Liver (tissue), 9 donors: ENCODE measurements around the gene CLEC3B. TPM values are rescaled to one million over a fixed set of nuclear protein-coding genes. Genes with fewer than 3 reads are reported as not detected.

Experiments used
- DNase-seq: peaks from one replicate; pipeline ENCODE4 v3.0.0-alpha.2; 2017; ENCODE audit warnings: low spot score
- H3K27ac ChIP-seq, 2 donors: one replicate each; pipeline ENCODE4 v1.7.0; 2013; ENCODE audit warnings: inconsistent platforms in 2 of 2, low read length in 2 of 2, control low read depth in 1 of 2, low read depth in 1 of 2, mild to moderate bottlenecking in 1 of 2
- H3K27me3 ChIP-seq, 4 donors: one replicate each; pipeline versions ENCODE4 v1.6.1 to v1.7.0; 2013; ENCODE audit warnings: low read length in 3 of 4, inconsistent platforms in 1 of 4, mild to moderate bottlenecking in 1 of 4, moderate library complexity in 1 of 4; ENCODE audit not compliant: control insufficient read depth in 4 of 4, insufficient read depth in 4 of 4
- H3K36me3 ChIP-seq, 4 donors: one replicate each; pipeline versions ENCODE4 v1.6.1 to v1.7.0; 2013; ENCODE audit warnings: low read length in 3 of 4, mild to moderate bottlenecking in 3 of 4, low read depth in 1 of 4, moderate library complexity in 1 of 4; ENCODE audit not compliant: control insufficient read depth in 4 of 4, insufficient read depth in 3 of 4
- H3K4me1 ChIP-seq, 4 donors: one replicate each; pipeline versions ENCODE4 v1.6.1 to v1.7.0; 2013; ENCODE audit warnings: low read length in 3 of 4, mild to moderate bottlenecking in 3 of 4, moderate library complexity in 1 of 4; ENCODE audit not compliant: control insufficient read depth in 4 of 4, insufficient read depth in 4 of 4
- H3K4me3 ChIP-seq, 3 donors: one replicate each; pipeline versions ENCODE4 v1.6.1 to v1.7.0; 2013; ENCODE audit warnings: low read length in 3 of 3, control low read depth in 1 of 3, low read depth in 1 of 3, mild to moderate bottlenecking in 1 of 3
- H3K9ac ChIP-seq, 2 donors: one replicate each; pipeline ENCODE4 v1.7.0; 2013; ENCODE audit warnings: low read length in 2 of 2, mild to moderate bottlenecking in 2 of 2, moderate library complexity in 2 of 2, control low read depth in 1 of 2, low read depth in 1 of 2
- H3K9me3 ChIP-seq, 4 donors: one replicate each; pipeline versions ENCODE4 v1.6.1 to v1.7.0; 2013; ENCODE audit warnings: low read length in 3 of 4; ENCODE audit not compliant: control insufficient read depth in 4 of 4
- ATF3 ChIP-seq: IDR thresholded peaks from 2 replicates; pipeline ENCODE4 v1.6.1; 2016; ENCODE audit warnings: antibody characterized with exemption
- CTCF ChIP-seq: fragments of 150-350 bp; IDR thresholded peaks from 2 replicates; pipeline ENCODE4 v1.5.1; 2017; ENCODE audit warnings: improper control_type of control experiment, low read depth, low read length; ENCODE audit not compliant: missing input control
- EGR1 ChIP-seq, 2 donors: IDR thresholded peaks; 2 replicates each; pipeline ENCODE4 v1.6.1; 2016 to 2018; ENCODE audit warnings: antibody characterized with exemption in 2 of 2, low read depth in 2 of 2
- FOXA1 ChIP-seq: IDR thresholded peaks from 2 replicates; pipeline ENCODE4 v1.6.1; 2016; ENCODE audit warnings: antibody characterized with exemption
- FOXA2 ChIP-seq: IDR thresholded peaks from 2 replicates; pipeline ENCODE4 v1.6.1; 2016; ENCODE audit warnings: antibody characterized with exemption
- GABPA ChIP-seq, 2 donors: IDR thresholded peaks in 1 of 2; conservative IDR thresholded peaks in 1 of 2; 2 replicates each; pipeline ENCODE4 v1.6.1; 2016; ENCODE audit warnings: antibody characterized with exemption in 2 of 2, mild to moderate bottlenecking in 1 of 2, moderate library complexity in 1 of 2
- HNF4G ChIP-seq: IDR thresholded peaks from 2 replicates; pipeline ENCODE4 v1.6.1; 2016; ENCODE audit warnings: antibody characterized with exemption
- JUND ChIP-seq, 2 donors: IDR thresholded peaks; 2 replicates each; pipeline ENCODE4 v1.6.1; 2016; ENCODE audit warnings: antibody characterized with exemption in 2 of 2
- MAX ChIP-seq: IDR thresholded peaks from 2 replicates; pipeline ENCODE4 v1.6.1; 2016; ENCODE audit warnings: antibody characterized with exemption
- NR2F2 ChIP-seq: IDR thresholded peaks from 2 replicates; pipeline ENCODE4 v1.6.1; 2016; ENCODE audit warnings: antibody characterized with exemption
- RAD21 ChIP-seq, 2 donors: IDR thresholded peaks; 2 replicates each; pipeline ENCODE4 v1.6.1; 2016; ENCODE audit warnings: antibody characterized with exemption in 2 of 2, mild to moderate bottlenecking in 2 of 2
- RXRA ChIP-seq, 2 donors: IDR thresholded peaks; 2 replicates each; pipeline ENCODE4 v1.6.1; 2017 to 2018; ENCODE audit warnings: antibody characterized with exemption in 2 of 2, mild to moderate bottlenecking in 1 of 2
- SP1 ChIP-seq: IDR thresholded peaks from 2 replicates; pipeline ENCODE4 v1.6.1; 2018; ENCODE audit warnings: antibody characterized with exemption, mild to moderate bottlenecking
- TAF1 ChIP-seq: conservative IDR thresholded peaks from 2 replicates; pipeline ENCODE4 v1.6.1; 2016; ENCODE audit warnings: antibody characterized with exemption, mild to moderate bottlenecking
- YY1 ChIP-seq: IDR thresholded peaks from 2 replicates; pipeline ENCODE4 v1.6.1; 2016; ENCODE audit warnings: antibody characterized with exemption, mild to moderate bottlenecking
- ZBTB33 ChIP-seq: IDR thresholded peaks from 2 replicates; pipeline ENCODE4 v1.6.1; 2016; ENCODE audit warnings: antibody characterized with exemption
- WGBS: extraction: QIAGEN DNeasy Blood & Tissue Kit; methylation state at CpG from one replicate; pipeline ENCODE4 v1.1.7; 2013; 5-methylcytosine and 5-hydroxymethylcytosine counted together
- polyA plus RNA-seq, 2 donors: library from polyadenylated mRNA; stranded (reverse) in 1 of 2; unstranded in 1 of 2; fragments of 200-250 nt in 1 of 2; fragments of >200 nt in 1 of 2; fragmentation: Nextera tagmentation in 1 of 2; extraction: Ambion mirVana in 1 of 2; gene quantifications; one replicate each; pipeline versions ENCODE4 v1.2.1 to v1.2.3, GENCODE V29; 2013 to 2015
- total RNA-seq, 2 donors: library from RNA; depleted of rRNA; stranded (reverse); fragments of >200 nt; gene quantifications; one replicate each; pipeline ENCODE4 v1.2.3, GENCODE V29; 2014
- TF ChIP-seq, protein P1 (sequence below): IDR thresholded peaks from 2 replicates; pipeline ENCODE4 v1.6.1; 2016; ENCODE audit warnings: antibody characterized with exemption, mild to moderate bottlenecking
- donor health status: healthy.
- donor health status: healthy.
- donor health status: healthy.
- donor health status: healthy.
- donor health status: healthy.

CLEC3B gene
- total and polyA plus RNA-seq, 4 donors = 7.7 to 28.8 (median 13.0) TPM

GRCh38 chr3:45049807-45050206 lies 23.7 kb downstream of the CLEC3B start:
- Histone ChIP-seq H3K27ac (no peak overlapping the region), H3K27me3 (no peaks in the 10 kb centered on the region), H3K36me3 (no peaks in the 10 kb centered on the region), H3K4me3 (no peak overlapping the region), H3K9ac (no peak overlapping the region), H3K9me3 (no peaks in the 10 kb centered on the region), H3K4me1 (no peaks in the 10 kb centered on the region)
- TF ChIP-seq RAD21 (IDR thresholded peaks at IDR 0.05) = no peak
- TF ChIP-seq SP1 = no peak
- TF ChIP-seq TAF1 = no peak
- no peak for TF ChIP-seq NR2F2
- TF ChIP-seq ATF3 = no peak
- TF ChIP-seq ZBTB33 = no peak
- no peak for TF ChIP-seq RXRA (IDR thresholded peaks at IDR 0.05)
- TF ChIP-seq GABPA (IDR thresholded peaks at IDR 0.05 in 1 of 2, conservative IDR thresholded peaks at IDR 0.05 in 1 of 2) = no peak
- TF ChIP-seq YY1 = no peak
- TF ChIP-seq, protein P1, sequence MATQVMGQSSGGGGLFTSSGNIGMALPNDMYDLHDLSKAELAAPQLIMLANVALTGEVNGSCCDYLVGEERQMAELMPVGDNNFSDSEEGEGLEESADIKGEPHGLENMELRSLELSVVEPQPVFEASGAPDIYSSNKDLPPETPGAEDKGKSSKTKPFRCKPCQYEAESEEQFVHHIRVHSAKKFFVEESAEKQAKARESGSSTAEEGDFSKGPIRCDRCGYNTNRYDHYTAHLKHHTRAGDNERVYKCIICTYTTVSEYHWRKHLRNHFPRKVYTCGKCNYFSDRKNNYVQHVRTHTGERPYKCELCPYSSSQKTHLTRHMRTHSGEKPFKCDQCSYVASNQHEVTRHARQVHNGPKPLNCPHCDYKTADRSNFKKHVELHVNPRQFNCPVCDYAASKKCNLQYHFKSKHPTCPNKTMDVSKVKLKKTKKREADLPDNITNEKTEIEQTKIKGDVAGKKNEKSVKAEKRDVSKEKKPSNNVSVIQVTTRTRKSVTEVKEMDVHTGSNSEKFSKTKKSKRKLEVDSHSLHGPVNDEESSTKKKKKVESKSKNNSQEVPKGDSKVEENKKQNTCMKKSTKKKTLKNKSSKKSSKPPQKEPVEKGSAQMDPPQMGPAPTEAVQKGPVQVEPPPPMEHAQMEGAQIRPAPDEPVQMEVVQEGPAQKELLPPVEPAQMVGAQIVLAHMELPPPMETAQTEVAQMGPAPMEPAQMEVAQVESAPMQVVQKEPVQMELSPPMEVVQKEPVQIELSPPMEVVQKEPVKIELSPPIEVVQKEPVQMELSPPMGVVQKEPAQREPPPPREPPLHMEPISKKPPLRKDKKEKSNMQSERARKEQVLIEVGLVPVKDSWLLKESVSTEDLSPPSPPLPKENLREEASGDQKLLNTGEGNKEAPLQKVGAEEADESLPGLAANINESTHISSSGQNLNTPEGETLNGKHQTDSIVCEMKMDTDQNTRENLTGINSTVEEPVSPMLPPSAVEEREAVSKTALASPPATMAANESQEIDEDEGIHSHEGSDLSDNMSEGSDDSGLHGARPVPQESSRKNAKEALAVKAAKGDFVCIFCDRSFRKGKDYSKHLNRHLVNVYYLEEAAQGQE = no peak
- no peak for TF ChIP-seq EGR1 (IDR thresholded peaks at IDR 0.05; ENCODE audit: low read depth in 2 of 2)
- TF ChIP-seq FOXA1 = no peak
- no peak for TF ChIP-seq CTCF
- no peak for DNase-seq
- 77% methylated on average over 4 of the region's 4 CpGs for WGBS

DNA sequence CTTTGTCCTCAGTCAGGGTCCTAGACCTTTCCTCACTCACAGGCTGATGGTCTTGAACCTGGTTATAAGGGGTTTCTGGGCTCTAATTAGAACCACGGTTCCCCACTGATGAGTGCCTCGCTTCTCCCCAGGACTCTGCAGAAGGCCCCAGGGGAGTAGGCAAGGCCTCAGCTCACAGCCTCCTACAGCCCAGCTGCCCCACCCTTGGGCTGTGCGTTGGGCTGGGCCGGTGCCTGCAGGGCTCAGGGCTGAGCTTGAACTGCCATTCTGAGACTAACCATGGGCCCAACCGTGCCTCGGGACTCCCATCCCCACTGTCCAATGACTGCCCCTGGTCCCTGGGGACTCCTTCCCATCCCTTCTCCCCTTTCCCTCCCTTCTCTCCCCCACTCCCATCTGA lies 25.6 kb downstream of the CLEC3B start:
- DNase-seq = no peak
- Histone ChIP-seq H3K9ac (no peak overlapping the region), H3K27ac (no peak overlapping the region), H3K9me3 (no peaks in the 10 kb centered on the region), H3K27me3 (no peaks in the 10 kb centered on the region), H3K36me3 (no peaks in the 10 kb centered on the region), H3K4me1 (no peaks in the 10 kb centered on the region), H3K4me3 (no peak overlapping the region)
- WGBS = 94% methylated on average over 6 of the region's 6 CpGs
- TF ChIP-seq, protein P1 = no peak
- TF ChIP-seq RXRA (IDR thresholded peaks at IDR 0.05) = no peak
- no peak for TF ChIP-seq GABPA (IDR thresholded peaks at IDR 0.05 in 1 of 2, conservative IDR thresholded peaks at IDR 0.05 in 1 of 2)
- no peak for TF ChIP-seq MAX
- TF ChIP-seq EGR1 (IDR thresholded peaks at IDR 0.05; ENCODE audit: low read depth in 2 of 2) = no peak
- no peak for TF ChIP-seq ZBTB33
- no peak for TF ChIP-seq FOXA2
- TF ChIP-seq JUND (IDR thresholded peaks at IDR 0.05) = no peak
- TF ChIP-seq TAF1 = no peak
- TF ChIP-seq NR2F2 = no peak
- no peak for TF ChIP-seq YY1
- no peak for TF ChIP-seq HNF4G
- TF ChIP-seq RAD21 (IDR thresholded peaks at IDR 0.05) = no peak
- no peak for TF ChIP-seq FOXA1
